Loucy (cell line): Measurements from ENCODE around the gene MBOAT7.

Source experiments
- CTCF ChIP-seq: fragments of 200-600 bp; sonication (generic); conservative IDR thresholded peaks from 2 replicates; pipeline ENCODE4 v1.5.1; 2014; ENCODE audit warnings: mild to moderate bottlenecking, antibody characterized with exemption, low read length
- EZH2phosphoT487 ChIP-seq: fragments of 200-600 bp; IDR thresholded peaks from 2 replicates; pipeline ENCODE4 v1.6.1; 2018; ENCODE audit warnings: antibody characterized with exemption, mild to moderate bottlenecking, moderate library complexity, borderline replicate concordance

GRCh38 chr19:54156490-54156889, 32.9 kb downstream of the MBOAT7 start:
- TF ChIP-seq EZH2phosphoT487 (no peak), CTCF (no peak)
